KBM-7 (cell line): ENCODE results near the gene EPHA8.
A peak's percentile ranks its signal among the peaks of the same experiment; 100 is the strongest.

Experiments used
- DNase-seq: peaks from one replicate; pipeline ENCODE4 v3.0.0-alpha.2; 2015
- in situ Hi-C: fragments of 300-500 bp; cut with MboI; formaldehyde crosslinking; loops from 2 replicates; pipeline ENCODE4 v1.14.3; 2020; ENCODE audit warnings: low sequenced_read_pairs, low pct_unique_long_range_greater_than_20kb, mixed read lengths

EPHA8 gene

GRCh38 chr1:22607154-22607553 is 43.9 kb downstream of the EPHA8 start:
- no peak for DNase-seq
- in situ Hi-C loops, result no loop called here

GRCh38 chr1:22608361-22608760 is 45.1 kb downstream of the EPHA8 start:
- in situ Hi-C loops, result no loop called here

GRCh38 chr1:22609291-22609690 is 46.0 kb downstream of the EPHA8 start:
- DNase-seq, result no peak
- in situ Hi-C loops, result no loop called here

More at GRCh38 chr1:22608361-22608760, 45.1 kb downstream of the EPHA8 start:
- no peak for DNase-seq

- in situ Hi-C loops, result no loop called here
- DNase-seq, result peak; percentile 68
Observed at GRCh38 chr1:22611530-22611947, 48.2 kb downstream of the EPHA8 start.

- DNase-seq, result no peak
- in situ Hi-C loops, result no loop called here
Observed at GRCh38 chr1:22612671-22613571, 49.6 kb downstream of the EPHA8 start.

- in situ Hi-C loops, result no loop called here
- no peak for DNase-seq
Observed at GRCh38 chr1:22613572-22613918, 50.3 kb downstream of the EPHA8 start.

GRCh38 chr1:22613951-22614350 is 50.7 kb downstream of the EPHA8 start:
- peak; percentile 4 for DNase-seq
- in situ Hi-C loops, result no loop called here

GRCh38 chr1:22615886-22616285 is 52.6 kb downstream of the EPHA8 start:
- in situ Hi-C loops, result no loop called here
- no peak for DNase-seq

GRCh38 chr1:22616571-22616970 is 53.3 kb downstream of the EPHA8 start:
- DNase-seq, result no peak
- in situ Hi-C loops, result no loop called here

- DNase-seq, result no peak
- in situ Hi-C loops, result no loop called here
Observed at GRCh38 chr1:22618056-22618455, 54.8 kb downstream of the EPHA8 start.

GRCh38 chr1:22619252-22619651 is 56.0 kb downstream of the EPHA8 start:
- in situ Hi-C loops, result no loop called here
- DNase-seq, result peak; percentile 64

- in situ Hi-C loops, result no loop called here
- DNase-seq, result no peak
Observed at GRCh38 chr1:22619798-22620197, 56.5 kb downstream of the EPHA8 start.

GRCh38 chr1:22621761-22622160 is 58.5 kb downstream of the EPHA8 start:
- in situ Hi-C loops, result no loop called here
- no peak for DNase-seq

- DNase-seq, result peak; percentile 10
- in situ Hi-C loops, result no loop called here
Observed at GRCh38 chr1:22625262-22625925, 62.1 kb downstream of the EPHA8 start.

- DNase-seq, result no peak
- in situ Hi-C loops, result no loop called here
Observed at GRCh38 chr1:22626237-22627157, 63.2 kb downstream of the EPHA8 start.

GRCh38 chr1:22627331-22627730 is 64.0 kb downstream of the EPHA8 start:
- no peak for DNase-seq
- in situ Hi-C loops, result no loop called here

- DNase-seq, result no peak
- in situ Hi-C loops, result no loop called here
Observed at GRCh38 chr1:22628698-22629444, 65.6 kb downstream of the EPHA8 start.

- DNase-seq, result no peak
- in situ Hi-C loops, result no loop called here
Observed at GRCh38 chr1:22629886-22630285, 66.6 kb downstream of the EPHA8 start.
